HUES64 (cell line): ENCODE measurements around the gene FAM118A.
A peak's percentile ranks its signal among the peaks of the same experiment; 100 is the strongest.
"Not testable (repeated sequence)": the region's sequence is repeated elsewhere in the genome, so short reads cannot be mapped to it uniquely, and the experiment has no call there.

Experiments
- H3K27ac ChIP-seq: 2 replicates; pipeline ENCODE4 v1.7.0; 2013; ENCODE audit warnings: low read depth, low read length, inconsistent platforms
- H3K27me3 ChIP-seq: 2 replicates; pipeline ENCODE4 v1.6.1; 2013; ENCODE audit warnings: mild to moderate bottlenecking, low read length; ENCODE audit not compliant: insufficient read depth
- H3K36me3 ChIP-seq: 2 replicates; pipeline ENCODE4 v1.6.1; 2013; ENCODE audit warnings: mild to moderate bottlenecking, low read length; ENCODE audit not compliant: insufficient read depth
- H3K4me1 ChIP-seq: 2 replicates; pipeline ENCODE4 v1.6.1; 2013; ENCODE audit warnings: mild to moderate bottlenecking, low read length, moderate library complexity; ENCODE audit not compliant: insufficient read depth
- H3K4me3 ChIP-seq: 2 replicates; pipeline ENCODE4 v1.5.1; 2013; ENCODE audit warnings: mild to moderate bottlenecking, low read length, moderate library complexity
- H3K9ac ChIP-seq: 2 replicates; pipeline ENCODE4 v1.6.1; 2013; ENCODE audit warnings: mild to moderate bottlenecking, low read depth, low read length
- H3K9me3 ChIP-seq: 2 replicates; pipeline ENCODE4 v1.6.1; 2013; ENCODE audit warnings: low read depth, low read length; ENCODE audit not compliant: insufficient read depth
- WGBS: fragments of 150-250, 120-280 bp; methylation state at CpG from one replicate; pipeline ENCODE4 v1.1.7; 2013; ENCODE audit warnings: missing lambda C conversion rate; 5-methylcytosine and 5-hydroxymethylcytosine counted together

The FAM118A gene

GRCh38 chr22:45270095-45271020 lies 39.4 kb upstream of the FAM118A start:
- peaks cover 16% of the 10 kb centered on the region for H3K27me3 ChIP-seq
- H3K9ac ChIP-seq: no peak overlapping the region
- no peaks in the 10 kb centered on the region for H3K9me3 ChIP-seq
- H3K27ac ChIP-seq: no peak overlapping the region
- H3K4me1 ChIP-seq: 0 out of 2 replicates have a peak, but pooled peaks cover 4% of the 10 kb centered on the region
- WGBS: 70% methylated on average over 15 of the region's 16 CpGs
- no peaks in the 10 kb centered on the region for H3K36me3 ChIP-seq
- no peak overlapping the region for H3K4me3 ChIP-seq

DNA sequence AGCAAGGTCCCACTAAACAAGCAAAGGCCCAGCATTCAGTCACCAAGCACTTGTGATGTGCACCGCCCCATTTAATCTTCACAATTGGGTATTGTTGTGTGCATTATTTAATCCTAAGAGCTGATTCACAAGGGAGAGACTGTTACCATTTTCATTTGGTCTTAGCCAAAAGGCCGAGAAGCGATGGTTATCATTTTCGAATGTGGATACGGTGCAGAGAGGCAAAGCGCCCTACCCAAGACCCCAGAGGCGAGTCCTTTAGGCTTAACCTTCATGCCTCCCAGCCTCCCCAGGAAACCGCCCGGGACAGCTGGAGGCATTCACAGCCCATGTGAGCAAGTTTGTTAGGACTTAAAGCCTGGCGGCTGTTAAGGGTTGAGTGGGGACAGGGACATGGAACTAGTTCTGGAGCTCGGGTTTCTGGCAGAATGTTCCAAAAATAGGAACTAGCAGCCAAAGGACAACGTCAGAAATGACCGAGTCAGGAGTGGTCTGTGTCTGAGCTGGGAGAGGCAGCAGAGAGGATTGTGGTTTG lies 38.0 kb upstream of the FAM118A start:
- no peaks in the 10 kb centered on the region for H3K9me3 ChIP-seq
- no peak overlapping the region for H3K4me3 ChIP-seq
- no peak overlapping the region for H3K27ac ChIP-seq
- H3K4me1 ChIP-seq: 0 out of 2 replicates have a peak, but pooled peaks cover 4% of the 10 kb centered on the region
- H3K9ac ChIP-seq: no peak overlapping the region
- WGBS: 89% methylated on average over 13 of the region's 13 CpGs
- H3K36me3 ChIP-seq: no peaks in the 10 kb centered on the region
- H3K27me3 ChIP-seq: peaks cover 16% of the 10 kb centered on the region

DNA sequence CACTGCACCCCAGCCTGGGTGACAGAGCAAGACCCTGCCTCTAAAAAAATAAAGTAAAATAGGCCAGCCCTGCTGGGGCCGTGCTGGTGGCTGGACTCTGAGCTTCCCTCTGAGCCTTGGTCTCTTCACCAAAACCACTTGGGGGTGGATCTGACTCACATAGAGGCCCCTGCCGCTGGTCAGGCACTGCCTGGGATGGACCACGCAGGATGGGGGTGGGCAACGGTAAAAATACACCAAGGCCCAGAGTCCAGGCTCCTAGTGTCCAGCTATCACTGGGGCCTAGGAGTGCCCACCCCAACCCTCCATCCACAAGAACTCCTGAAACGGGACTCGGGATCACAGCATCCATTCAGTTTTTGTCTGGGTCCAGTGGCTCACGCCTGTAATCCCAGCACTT lies 37.2 kb upstream of the FAM118A start:
- H3K9me3 ChIP-seq: no peaks in the 10 kb centered on the region
- no peaks in the 10 kb centered on the region for H3K36me3 ChIP-seq
- peaks cover 16% of the 10 kb centered on the region for H3K27me3 ChIP-seq
- H3K4me1 ChIP-seq: 0 out of 2 replicates have a peak, but pooled peaks cover 4% of the 10 kb centered on the region
- no peak overlapping the region for H3K4me3 ChIP-seq
- WGBS: 89% methylated on average over 7 of the region's 7 CpGs
- no peak overlapping the region for H3K9ac ChIP-seq
- H3K27ac ChIP-seq: no peak overlapping the region

DNA sequence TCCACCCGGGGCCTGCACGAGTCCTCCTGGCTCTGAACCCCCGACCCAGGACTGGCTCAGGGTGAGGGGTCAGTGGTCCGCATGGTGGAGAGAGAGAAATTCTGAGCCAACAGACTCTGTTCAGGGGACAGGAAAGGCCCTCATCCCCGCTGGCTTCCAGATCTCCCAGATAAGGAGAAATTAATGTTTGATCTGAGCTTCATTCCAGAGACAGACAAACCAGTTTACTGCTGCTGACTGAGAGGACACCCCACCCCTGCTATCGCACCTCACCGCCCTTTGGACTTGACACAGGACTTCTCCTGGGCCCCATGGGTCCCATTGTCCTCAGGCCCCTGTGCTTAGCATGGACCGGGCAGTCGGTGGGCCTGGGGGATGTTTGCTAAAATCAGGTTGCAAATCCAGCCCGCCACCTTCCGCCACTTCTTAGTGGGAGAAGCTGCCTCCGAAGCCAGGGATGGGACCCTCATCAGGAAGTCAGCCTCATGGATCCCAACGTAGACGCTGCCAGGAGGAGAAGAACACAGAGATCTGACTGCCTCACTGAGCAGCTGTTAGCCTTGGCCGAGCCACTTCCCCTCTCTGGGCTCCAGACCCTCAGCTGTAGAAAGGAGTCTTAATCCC lies 36.2 kb upstream of the FAM118A start:
- H3K4me1 ChIP-seq: 0 out of 2 replicates have a peak, but pooled peaks cover 4% of the 10 kb centered on the region
- no peak overlapping the region for H3K4me3 ChIP-seq
- H3K27ac ChIP-seq: no peak overlapping the region
- no peaks in the 10 kb centered on the region for H3K36me3 ChIP-seq
- peaks cover 16% of the 10 kb centered on the region for H3K27me3 ChIP-seq
- H3K9me3 ChIP-seq: no peaks in the 10 kb centered on the region
- 93% methylated on average over 15 of the region's 15 CpGs for WGBS
- H3K9ac ChIP-seq: no peak overlapping the region

- Histone ChIP-seq H3K27ac (no peak overlapping the region), H3K27me3 (no peaks in the 10 kb centered on the region), H3K9me3 (no peaks in the 10 kb centered on the region), H3K4me3 (no peak overlapping the region), H3K9ac (no peak overlapping the region), H3K36me3 (no peaks in the 10 kb centered on the region), H3K4me1 (no peaks in the 10 kb centered on the region)
- 91% methylated on average over 12 of the region's 12 CpGs for WGBS
Measured at GRCh38 chr22:45276507-45277105, 33.1 kb upstream of the FAM118A start.

DNA sequence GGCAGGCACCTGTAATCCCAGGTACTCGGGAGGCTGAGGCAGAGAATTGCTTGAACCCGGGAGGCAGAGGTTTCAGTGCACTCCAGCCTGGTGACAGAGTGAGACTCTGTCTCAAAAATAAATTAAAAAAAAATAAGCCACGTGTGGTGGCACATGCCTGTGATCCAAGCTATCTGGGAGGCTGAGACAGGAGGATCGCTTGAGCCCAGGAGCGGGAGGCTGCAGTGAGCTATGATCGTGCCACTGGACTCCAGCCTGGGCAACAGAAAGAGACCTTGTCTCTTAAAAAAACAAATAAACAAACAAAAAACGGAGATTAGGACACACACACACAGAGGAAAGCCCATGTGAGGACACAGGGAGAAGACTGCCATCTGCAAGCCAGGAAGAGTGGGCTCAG lies 32.0 kb upstream of the FAM118A start:
- H3K27ac ChIP-seq, H3K9ac ChIP-seq, H3K27me3 ChIP-seq, H3K36me3 ChIP-seq, H3K4me1 ChIP-seq, H3K9me3 ChIP-seq, H3K4me3 ChIP-seq: not testable (repeated sequence)
- 88% methylated on average over 7 of the region's 7 CpGs for WGBS

DNA sequence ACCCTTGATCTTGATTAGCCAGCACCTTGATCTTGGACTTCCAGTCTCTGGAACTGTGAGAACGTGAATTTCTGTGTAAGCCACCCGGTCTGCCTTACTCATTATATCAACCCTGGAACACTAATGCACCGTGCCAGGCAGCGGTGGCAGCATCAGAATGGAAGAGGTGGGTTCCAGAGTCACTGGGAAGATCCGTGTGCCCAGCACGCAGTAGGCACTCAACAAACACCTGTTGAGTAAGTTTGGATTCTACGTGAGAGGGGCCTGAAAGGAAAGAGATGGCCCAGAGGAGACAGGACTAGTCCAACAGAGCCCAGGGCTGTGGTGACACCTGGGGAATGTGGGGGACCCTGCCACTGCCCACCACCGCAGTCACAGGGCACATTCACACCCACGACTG lies 31.6 kb upstream of the FAM118A start:
- H3K4me1 ChIP-seq: no peaks in the 10 kb centered on the region
- no peak overlapping the region for H3K9ac ChIP-seq
- H3K27me3 ChIP-seq: peaks cover 8% of the 10 kb centered on the region; the same call in 1 of the 2 replicates
- no peaks in the 10 kb centered on the region for H3K9me3 ChIP-seq
- 93% methylated on average over 9 of the region's 9 CpGs for whole genome bisulfite sequencing
- H3K36me3 ChIP-seq: no peaks in the 10 kb centered on the region
- H3K27ac ChIP-seq: no peak overlapping the region
- no peak overlapping the region for H3K4me3 ChIP-seq

- H3K27me3 ChIP-seq: peaks cover 31% of the 10 kb centered on the region
- no peak overlapping the region for H3K27ac ChIP-seq
- no peak overlapping the region for H3K9ac ChIP-seq
- WGBS: 93% methylated on average over 3 of the region's 3 CpGs
- H3K9me3 ChIP-seq: no peaks in the 10 kb centered on the region
- no peak overlapping the region for H3K4me3 ChIP-seq
- peaks cover 1% of the 10 kb centered on the region; the same call in 1 of the 2 replicates for H3K4me1 ChIP-seq
- no peaks in the 10 kb centered on the region for H3K36me3 ChIP-seq
Measured at GRCh38 chr22:45280587-45280980, 29.1 kb upstream of the FAM118A start.

GRCh38 chr22:45281010-45281409 lies 28.7 kb upstream of the FAM118A start:
- H3K9me3 ChIP-seq: no peaks in the 10 kb centered on the region
- no peak overlapping the region for H3K27ac ChIP-seq
- H3K4me3 ChIP-seq: no peak overlapping the region
- H3K4me1 ChIP-seq: peaks cover 5% of the 10 kb centered on the region; the same call in 1 of the 2 replicates
- H3K9ac ChIP-seq: no peak overlapping the region
- 93% methylated on average over 3 of the region's 3 CpGs for WGBS
- H3K36me3 ChIP-seq: no peaks in the 10 kb centered on the region
- peaks cover 35% of the 10 kb centered on the region for H3K27me3 ChIP-seq

DNA sequence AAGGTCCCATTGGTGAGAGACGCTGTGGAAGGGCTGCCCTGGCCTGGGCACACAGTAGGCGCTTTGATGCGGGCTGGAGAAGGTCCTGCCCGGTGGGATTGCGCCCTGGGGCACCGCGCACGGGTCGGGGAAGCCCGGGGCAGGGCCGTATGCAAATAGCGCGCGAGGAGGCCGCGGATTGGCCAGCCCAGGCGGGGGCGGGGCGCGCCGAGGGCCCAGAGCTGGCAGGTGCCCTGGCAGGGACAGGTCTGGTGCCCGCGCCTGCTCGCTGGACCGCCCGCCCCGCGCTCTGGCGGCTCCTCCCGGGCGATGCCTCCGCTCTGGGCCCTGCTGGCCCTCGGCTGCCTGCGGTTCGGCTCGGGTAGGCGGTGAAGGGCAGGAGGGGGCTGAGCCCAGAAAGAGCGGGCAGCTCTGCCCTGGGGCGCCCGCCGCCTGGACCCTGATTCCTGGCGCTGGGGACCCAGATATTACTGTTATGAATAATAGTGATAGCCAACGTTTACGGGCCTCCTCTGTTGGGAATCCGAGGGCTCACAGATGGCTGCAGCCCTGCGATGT lies 24.9 kb upstream of the FAM118A start, which contains the start of gene UPK3A:
Gene UPK3A (plus strand): TSS at position 245 of the 558 bp plus-strand sequence. CDS start 65 bp downstream, at position 310.
- no peak within 1 kb of the TSS for H3K27ac ChIP-seq
- H3K36me3 ChIP-seq: no peaks in the 10 kb centered on the region
- H3K9ac ChIP-seq: peak within 1 kb of the TSS; percentile 45; the same call in 1 of the 2 replicates
- WGBS: 3% methylated on average over 46 of the region's 46 CpGs
- H3K4me3 ChIP-seq: peak within 1 kb of the TSS; percentile 59
- peaks cover 5% of the 10 kb centered on the region; the same call in 1 of the 2 replicates for H3K4me1 ChIP-seq
- H3K9me3 ChIP-seq: no peaks in the 10 kb centered on the region
- H3K27me3 ChIP-seq: peaks cover 38% of the 10 kb centered on the region
